ENCODE measurements around the gene NFIX. TPM values are rescaled to one million over a fixed set of nuclear protein-coding genes. Genes with fewer than 3 reads are reported as not detected.

NFIX gene
- total RNA-seq, 4 donors from 2014 or later = 32.3 to 81.2 (median 51.6) TPM

DNA sequence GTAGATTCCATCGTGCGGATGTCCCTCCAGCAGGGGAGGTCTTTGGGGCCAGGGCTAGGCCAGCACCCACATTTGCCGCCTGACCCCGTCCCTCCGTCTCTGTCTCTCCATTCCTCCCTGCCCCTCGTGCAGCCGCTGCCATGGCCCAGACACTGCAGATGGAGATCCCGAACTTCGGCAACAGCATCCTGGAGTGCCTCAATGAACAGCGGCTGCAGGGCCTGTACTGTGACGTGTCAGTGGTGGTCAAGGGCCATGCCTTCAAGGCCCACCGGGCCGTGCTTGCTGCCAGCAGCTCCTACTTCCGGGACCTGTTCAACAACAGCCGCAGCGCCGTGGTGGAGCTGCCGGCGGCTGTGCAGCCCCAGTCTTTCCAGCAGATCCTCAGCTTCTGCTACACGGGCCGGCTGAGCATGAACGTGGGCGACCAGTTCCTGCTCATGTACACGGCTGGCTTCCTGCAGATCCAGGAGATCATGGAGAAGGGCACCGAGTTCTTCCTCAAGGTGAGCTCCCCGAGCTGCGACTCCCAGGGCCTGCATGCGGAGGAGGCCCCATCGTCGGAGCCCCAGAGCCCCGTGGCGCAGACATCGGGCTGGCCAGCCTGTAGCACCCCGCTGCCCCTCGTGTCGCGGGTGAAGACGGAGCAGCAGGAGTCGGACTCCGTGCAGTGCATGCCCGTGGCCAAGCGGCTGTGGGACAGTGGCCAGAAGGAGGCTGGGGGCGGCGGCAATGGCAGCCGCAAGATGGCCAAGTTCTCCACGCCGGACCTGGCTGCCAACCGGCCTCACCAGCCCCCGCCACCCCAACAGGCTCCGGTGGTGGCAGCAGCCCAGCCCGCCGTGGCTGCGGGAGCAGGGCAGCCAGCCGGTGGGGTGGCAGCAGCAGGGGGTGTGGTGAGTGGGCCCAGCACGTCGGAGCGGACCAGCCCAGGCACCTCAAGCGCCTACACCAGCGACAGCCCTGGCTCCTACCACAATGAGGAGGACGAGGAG lies 140.1 kb downstream of the NFIX start:
- TF ChIP-seq POLR2A (IDR thresholded peaks at IDR 0.05) = no peak
- TF ChIP-seq, protein P1, sequence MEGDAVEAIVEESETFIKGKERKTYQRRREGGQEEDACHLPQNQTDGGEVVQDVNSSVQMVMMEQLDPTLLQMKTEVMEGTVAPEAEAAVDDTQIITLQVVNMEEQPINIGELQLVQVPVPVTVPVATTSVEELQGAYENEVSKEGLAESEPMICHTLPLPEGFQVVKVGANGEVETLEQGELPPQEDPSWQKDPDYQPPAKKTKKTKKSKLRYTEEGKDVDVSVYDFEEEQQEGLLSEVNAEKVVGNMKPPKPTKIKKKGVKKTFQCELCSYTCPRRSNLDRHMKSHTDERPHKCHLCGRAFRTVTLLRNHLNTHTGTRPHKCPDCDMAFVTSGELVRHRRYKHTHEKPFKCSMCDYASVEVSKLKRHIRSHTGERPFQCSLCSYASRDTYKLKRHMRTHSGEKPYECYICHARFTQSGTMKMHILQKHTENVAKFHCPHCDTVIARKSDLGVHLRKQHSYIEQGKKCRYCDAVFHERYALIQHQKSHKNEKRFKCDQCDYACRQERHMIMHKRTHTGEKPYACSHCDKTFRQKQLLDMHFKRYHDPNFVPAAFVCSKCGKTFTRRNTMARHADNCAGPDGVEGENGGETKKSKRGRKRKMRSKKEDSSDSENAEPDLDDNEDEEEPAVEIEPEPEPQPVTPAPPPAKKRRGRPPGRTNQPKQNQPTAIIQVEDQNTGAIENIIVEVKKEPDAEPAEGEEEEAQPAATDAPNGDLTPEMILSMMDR (IDR thresholded peaks at IDR 0.05) = no peak
- no peaks in the 10 kb centered on the region for H3K27me3 ChIP-seq
- H3K9me3 ChIP-seq = no peaks in the 10 kb centered on the region
- DNase-seq = no peak
- H3K36me3 ChIP-seq = peaks cover 32 to 70% (median 35%) of the 10 kb centered on the region in 3 donors
- peaks cover 0 to 18% (median 0%) of the 10 kb centered on the region in 3 donors for H3K4me1 ChIP-seq
- H3K4me3 ChIP-seq = no peak overlapping the region
- H3K27ac ChIP-seq = no peak overlapping the region
- 91 to 100% methylated on average over 3 to 4 of the region's 60 CpGs for WGBS, 2 donors
- intact Hi-C loops (cut with DNase I) = no loop called here

- TF ChIP-seq, protein P1 (IDR thresholded peaks at IDR 0.05) = no peak
- TF ChIP-seq POLR2A (IDR thresholded peaks at IDR 0.05) = no peak
- H3K9me3 ChIP-seq = no peaks in the 10 kb centered on the region
- H3K4me1 ChIP-seq = peaks cover 0 to 13% (median 0%) of the 10 kb centered on the region in 3 donors
- 85% methylated on average over 9 of the region's 28 CpGs; no CpG with 5 or more reads in 1 of the 2 donors for WGBS, 2 donors
- peaks cover 32 to 87% (median 35%) of the 10 kb centered on the region in 3 donors for H3K36me3 ChIP-seq
- no peak overlapping the region for H3K4me3 ChIP-seq
- intact Hi-C loops (cut with DNase I) = no loop called here
- DNase-seq = no peak
- H3K27me3 ChIP-seq = no peaks in the 10 kb centered on the region
- H3K27ac ChIP-seq = no peak overlapping the region
These were observed 142.1 kb downstream of the NFIX start for GRCh38 chr19:13137290-13137794.

DNA sequence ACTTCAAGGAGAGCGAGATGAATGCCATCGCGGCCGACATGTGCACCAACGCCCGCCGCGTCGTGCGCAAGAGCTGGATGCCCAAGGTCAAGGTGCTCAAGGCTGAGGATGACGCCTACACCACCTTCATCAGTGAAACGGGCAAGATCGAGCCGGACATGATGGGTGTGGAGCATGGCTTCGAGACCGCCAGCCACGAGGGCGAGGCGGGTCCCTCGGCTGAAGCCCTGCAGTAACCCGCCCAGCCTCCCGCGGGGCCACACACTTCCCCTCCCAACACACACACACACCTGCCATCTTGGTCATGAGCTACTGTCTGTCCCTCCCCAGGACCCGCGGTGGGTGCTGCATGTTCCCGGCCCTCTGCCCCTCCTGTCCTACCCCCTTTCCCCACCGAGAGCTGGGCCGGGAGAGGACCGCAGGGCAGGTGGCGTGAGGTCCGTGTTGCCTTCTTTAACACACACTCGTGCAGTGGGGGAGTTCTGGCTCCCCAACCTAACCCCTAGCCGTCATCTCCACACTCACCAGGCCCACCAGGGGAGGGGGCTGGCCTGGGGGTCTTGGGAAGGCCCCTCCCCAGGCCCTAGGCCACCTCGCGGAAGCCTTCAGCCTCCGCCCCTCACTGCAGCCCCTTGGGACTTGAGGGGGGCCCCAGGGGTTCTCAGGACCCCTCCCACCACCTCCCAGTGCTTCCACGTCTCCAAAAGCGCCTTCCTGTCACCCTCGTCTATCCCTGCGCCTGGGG lies 143.1 kb downstream of the NFIX start:
- no peaks in the 10 kb centered on the region for H3K27me3 ChIP-seq
- no peak overlapping the region for H3K4me3 ChIP-seq
- peaks cover 32 to 84% (median 35%) of the 10 kb centered on the region in 3 donors for H3K36me3 ChIP-seq
- intact Hi-C loops (cut with DNase I) = no loop called here
- peaks cover 0 to 13% (median 4%) of the 10 kb centered on the region in 3 donors for H3K4me1 ChIP-seq
- DNase-seq = no peak
- no peaks in the 10 kb centered on the region for H3K9me3 ChIP-seq
- no peak for TF ChIP-seq POLR2A (IDR thresholded peaks at IDR 0.05)
- TF ChIP-seq, protein P1 (IDR thresholded peaks at IDR 0.05) = no peak
- 70 to 76% methylated on average over 10 to 12 of the region's 40 CpGs for WGBS, 2 donors
- H3K27ac ChIP-seq = no peak overlapping the region

DNA sequence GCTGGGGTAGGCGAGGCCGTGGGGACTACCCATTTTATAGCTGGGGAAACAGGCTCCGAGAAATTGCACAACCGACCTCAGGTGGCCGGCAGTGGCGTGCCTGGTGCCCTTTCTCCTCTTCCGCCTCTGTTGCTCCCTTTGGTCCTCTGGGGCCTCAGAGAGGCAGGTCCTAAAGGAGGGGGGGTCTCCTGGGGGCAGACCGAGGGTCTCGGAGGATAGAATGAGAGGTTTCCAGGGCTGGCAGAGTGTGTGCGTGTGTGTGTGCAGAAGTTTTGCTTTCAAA lies 143.6 kb downstream of the NFIX start:
- intact Hi-C loops (cut with DNase I) = no loop called here
- H3K36me3 ChIP-seq = peaks cover 32 to 88% (median 36%) of the 10 kb centered on the region in 3 donors
- DNase-seq = no peak

More for the DNA sequence above, 143.6 kb downstream of the NFIX start:
- Histone ChIP-seq H3K27ac (no peak overlapping the region), H3K4me3 (no peak overlapping the region), H3K27me3 (no peaks in the 10 kb centered on the region), H3K9me3 (no peaks in the 10 kb centered on the region), H3K4me1 (peaks cover 0 to 14% (median 7%) of the 10 kb centered on the region in 3 donors)
- 100% methylated on average over 1 of the region's 10 CpGs for WGBS, 2 donors
- TF ChIP-seq, protein P1 (IDR thresholded peaks at IDR 0.05) = no peak
- no peak for TF ChIP-seq POLR2A (IDR thresholded peaks at IDR 0.05)
